22Rv1 (cell line): ENCODE measurements around the gene NBAS.

Experiments used
- ZFX ChIP-seq: fragments of 450-650 bp; IDR thresholded peaks from 2 replicates; pipeline ENCODE4 v1.6.1; 2017; ENCODE audit warnings: antibody characterized with exemption, borderline replicate concordance
- TF ChIP-seq, protein P1 (sequence below): fragments of 450-650 bp; IDR thresholded peaks from 2 replicates; pipeline ENCODE4 v1.5.1; 2017; ENCODE audit warnings: mild to moderate bottlenecking

DNA sequence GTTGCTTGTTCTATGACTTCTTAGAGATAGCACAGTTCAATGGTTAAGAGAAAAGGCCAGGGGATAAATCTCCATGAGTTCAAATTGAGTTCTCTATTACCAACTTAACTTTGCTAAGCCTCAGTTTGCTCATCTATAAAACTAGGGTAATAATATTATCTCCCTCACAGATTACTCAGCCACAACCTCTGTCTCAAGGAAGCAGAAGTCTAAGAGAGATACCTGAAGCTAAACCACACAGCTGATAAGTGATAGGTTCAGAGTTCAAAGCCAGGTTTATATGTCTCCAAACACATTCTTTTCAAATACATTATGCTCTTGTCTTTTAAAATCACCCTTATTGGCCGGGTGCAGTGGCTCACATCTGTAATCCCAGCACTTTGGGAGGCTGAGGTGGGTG is 287.7 kb downstream of the NBAS start:
- TF ChIP-seq, protein P1, sequence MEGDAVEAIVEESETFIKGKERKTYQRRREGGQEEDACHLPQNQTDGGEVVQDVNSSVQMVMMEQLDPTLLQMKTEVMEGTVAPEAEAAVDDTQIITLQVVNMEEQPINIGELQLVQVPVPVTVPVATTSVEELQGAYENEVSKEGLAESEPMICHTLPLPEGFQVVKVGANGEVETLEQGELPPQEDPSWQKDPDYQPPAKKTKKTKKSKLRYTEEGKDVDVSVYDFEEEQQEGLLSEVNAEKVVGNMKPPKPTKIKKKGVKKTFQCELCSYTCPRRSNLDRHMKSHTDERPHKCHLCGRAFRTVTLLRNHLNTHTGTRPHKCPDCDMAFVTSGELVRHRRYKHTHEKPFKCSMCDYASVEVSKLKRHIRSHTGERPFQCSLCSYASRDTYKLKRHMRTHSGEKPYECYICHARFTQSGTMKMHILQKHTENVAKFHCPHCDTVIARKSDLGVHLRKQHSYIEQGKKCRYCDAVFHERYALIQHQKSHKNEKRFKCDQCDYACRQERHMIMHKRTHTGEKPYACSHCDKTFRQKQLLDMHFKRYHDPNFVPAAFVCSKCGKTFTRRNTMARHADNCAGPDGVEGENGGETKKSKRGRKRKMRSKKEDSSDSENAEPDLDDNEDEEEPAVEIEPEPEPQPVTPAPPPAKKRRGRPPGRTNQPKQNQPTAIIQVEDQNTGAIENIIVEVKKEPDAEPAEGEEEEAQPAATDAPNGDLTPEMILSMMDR, result no peak
- TF ChIP-seq ZFX, result no peak
